WERI-Rb-1 (cell line): ENCODE measurements around the gene TOMM40L.

Experiments used
- DNase-seq: peaks from one replicate; pipeline ENCODE4 v3.0.0-alpha.2; 2020
- H3K27ac ChIP-seq: fragments of 250-450 bp; sonication (Bioruptor Pico); 2 replicates; pipeline ENCODE4 v1.5.1; 2020; ENCODE audit warnings: mild to moderate bottlenecking, moderate library complexity
- H3K27me3 ChIP-seq: fragments of 250-450 bp; sonication (Bioruptor Pico); 2 replicates; pipeline ENCODE4 v1.5.1; 2021; ENCODE audit warnings: mild to moderate bottlenecking, low read depth, moderate library complexity; ENCODE audit not compliant: insufficient read depth, severe bottlenecking
- H3K36me3 ChIP-seq: fragments of 250-450 bp; sonication (Bioruptor Pico); 2 replicates; pipeline ENCODE4 v1.5.1; 2020; ENCODE audit warnings: mild to moderate bottlenecking, moderate library complexity
- H3K4me3 ChIP-seq: 2 replicates; pipeline ENCODE4 v1.5.1; 2011; ENCODE audit warnings: low read depth, mild to moderate bottlenecking, control low read depth, low read length
- H3K9me3 ChIP-seq: fragments of 250-450 bp; sonication (Bioruptor Pico); 2 replicates; pipeline ENCODE4 v1.5.1; 2021; ENCODE audit warnings: mild to moderate bottlenecking, moderate library complexity; ENCODE audit not compliant: severe bottlenecking
- CTCF ChIP-seq: IDR thresholded peaks from 2 replicates; pipeline ENCODE4 v1.5.1; 2011; ENCODE audit warnings: low read depth, mild to moderate bottlenecking, control low read depth, inconsistent platforms, low read length

Gene TOMM40L

GRCh38 chr1:161206411-161207140 lies 19.3 kb upstream of the TOMM40L start:
- Histone ChIP-seq H3K4me3 (no peak overlapping the region), H3K27me3 (no peaks in the 10 kb centered on the region), H3K27ac (no peak overlapping the region), H3K9me3 (no peaks in the 10 kb centered on the region), H3K36me3 (peaks cover 65% of the 10 kb centered on the region)
- no peak for TF ChIP-seq CTCF
- no peak for DNase-seq

- TF ChIP-seq CTCF, result no peak
- H3K36me3 ChIP-seq, result peaks cover 71% of the 10 kb centered on the region
Measured at GRCh38 chr1:161207173-161207572, 18.7 kb upstream of the TOMM40L start.

GRCh38 chr1:161209790-161210409 lies 16.0 kb upstream of the TOMM40L start:
- Histone ChIP-seq H3K36me3 (peaks cover 83% of the 10 kb centered on the region), H3K27me3 (no peaks in the 10 kb centered on the region), H3K27ac (no peak overlapping the region), H3K9me3 (no peaks in the 10 kb centered on the region), H3K4me3 (no peak overlapping the region)
- peak; percentile 95 for DNase-seq
- peak; percentile 98 for TF ChIP-seq CTCF

More at GRCh38 chr1:161207173-161207572, 18.7 kb upstream of the TOMM40L start:
- no peak for DNase-seq
- no peak overlapping the region for H3K27ac ChIP-seq
- H3K27me3 ChIP-seq, result no peaks in the 10 kb centered on the region
- no peaks in the 10 kb centered on the region for H3K9me3 ChIP-seq
- no peak overlapping the region for H3K4me3 ChIP-seq

- Histone ChIP-seq H3K27me3 (no peaks in the 10 kb centered on the region), H3K4me3 (no peak overlapping the region), H3K9me3 (no peaks in the 10 kb centered on the region), H3K36me3 (peaks cover 57% of the 10 kb centered on the region), H3K27ac (no peak overlapping the region)
- DNase-seq, result no peak
- TF ChIP-seq CTCF, result no peak
Measured at GRCh38 chr1:161214369-161214768, 11.5 kb upstream of the TOMM40L start.

GRCh38 chr1:161215076-161215475 lies 10.8 kb upstream of the TOMM40L start, which contains the start of gene FCER1G:
Gene FCER1G (plus strand): TSS chr1:161215295. CDS start chr1:161215322, 27 bp downstream.
- Histone ChIP-seq H3K9me3 (no peaks in the 10 kb centered on the region), H3K27ac (no peak within 1 kb of the TSS), H3K4me3 (no peak within 1 kb of the TSS), H3K27me3 (no peaks in the 10 kb centered on the region), H3K36me3 (peaks cover 50% of the 10 kb centered on the region)
- no peak for DNase-seq
- no peak for TF ChIP-seq CTCF
